GM18502 (cell line): ENCODE results near the gene COL23A1.

Experiments
- ATAC-seq: cut with Tn5 transposase; IDR thresholded peaks from one replicate; pipeline ENCODE4 v1.9.1; 2021; ENCODE audit warnings: mild to moderate bottlenecking; ENCODE audit not compliant: unreplicated experiment, poor library complexity

The COL23A1 gene

DNA sequence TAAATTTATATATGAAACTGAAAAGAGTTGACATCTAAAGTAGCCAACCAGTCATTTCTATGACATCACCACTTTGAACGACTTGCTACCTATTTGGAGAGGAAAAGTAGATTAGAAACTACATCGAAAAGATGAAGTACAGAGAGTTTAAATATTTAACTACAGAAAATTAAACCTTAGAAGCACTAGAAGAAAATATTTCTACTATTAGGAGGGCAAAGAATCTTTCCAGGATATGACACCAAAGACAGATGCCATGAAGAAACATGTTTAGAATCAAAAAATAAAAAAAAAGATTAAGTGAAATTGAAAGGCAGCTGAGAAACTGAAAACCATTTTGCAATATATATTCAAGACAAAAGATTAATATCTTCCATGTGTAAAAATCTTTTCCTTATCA is 144.7 kb downstream of the COL23A1 start:
- ATAC-seq = no peak

DNA sequence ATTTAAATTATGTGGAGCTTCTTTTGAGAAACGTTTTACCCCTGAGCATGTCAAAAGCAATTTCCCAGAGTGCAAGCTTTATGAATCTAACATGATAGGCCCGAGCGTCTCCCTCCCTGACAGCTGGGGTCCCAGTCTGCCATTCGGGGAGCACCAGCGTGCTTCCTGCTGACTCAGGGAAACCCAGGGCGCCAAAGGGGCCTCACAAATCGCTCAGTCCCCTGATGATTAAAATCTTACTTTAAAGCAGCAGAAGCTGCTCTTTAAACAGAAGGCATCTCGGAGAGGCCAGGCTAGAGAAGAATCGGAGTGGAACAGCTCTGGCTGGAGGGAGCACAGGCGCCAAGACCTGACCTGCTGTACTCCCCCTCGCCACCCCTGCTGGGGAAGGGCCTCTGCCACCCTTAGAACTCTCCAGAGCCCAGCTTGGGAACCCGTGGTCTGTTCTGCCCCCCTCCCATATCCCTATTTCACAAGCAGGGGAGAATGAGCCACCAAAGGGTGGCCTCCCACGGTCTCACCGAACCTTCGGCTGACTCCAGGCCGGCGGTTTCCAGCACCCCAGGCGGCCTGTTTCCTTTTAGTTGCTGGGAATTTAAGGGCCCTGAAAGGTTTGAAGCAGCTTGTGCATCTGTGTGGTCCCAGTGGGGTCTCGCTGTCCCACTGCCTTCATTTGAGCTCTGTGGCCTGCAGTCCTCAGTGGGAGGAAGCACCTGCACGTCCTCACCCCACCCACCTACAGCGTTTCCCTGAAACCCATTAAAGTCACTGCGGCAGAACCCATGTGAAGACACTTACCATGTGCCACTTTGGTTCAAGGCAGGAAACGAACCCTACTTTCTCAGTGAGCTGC is 147.6 kb downstream of the COL23A1 start:
- ATAC-seq = no peak

DNA sequence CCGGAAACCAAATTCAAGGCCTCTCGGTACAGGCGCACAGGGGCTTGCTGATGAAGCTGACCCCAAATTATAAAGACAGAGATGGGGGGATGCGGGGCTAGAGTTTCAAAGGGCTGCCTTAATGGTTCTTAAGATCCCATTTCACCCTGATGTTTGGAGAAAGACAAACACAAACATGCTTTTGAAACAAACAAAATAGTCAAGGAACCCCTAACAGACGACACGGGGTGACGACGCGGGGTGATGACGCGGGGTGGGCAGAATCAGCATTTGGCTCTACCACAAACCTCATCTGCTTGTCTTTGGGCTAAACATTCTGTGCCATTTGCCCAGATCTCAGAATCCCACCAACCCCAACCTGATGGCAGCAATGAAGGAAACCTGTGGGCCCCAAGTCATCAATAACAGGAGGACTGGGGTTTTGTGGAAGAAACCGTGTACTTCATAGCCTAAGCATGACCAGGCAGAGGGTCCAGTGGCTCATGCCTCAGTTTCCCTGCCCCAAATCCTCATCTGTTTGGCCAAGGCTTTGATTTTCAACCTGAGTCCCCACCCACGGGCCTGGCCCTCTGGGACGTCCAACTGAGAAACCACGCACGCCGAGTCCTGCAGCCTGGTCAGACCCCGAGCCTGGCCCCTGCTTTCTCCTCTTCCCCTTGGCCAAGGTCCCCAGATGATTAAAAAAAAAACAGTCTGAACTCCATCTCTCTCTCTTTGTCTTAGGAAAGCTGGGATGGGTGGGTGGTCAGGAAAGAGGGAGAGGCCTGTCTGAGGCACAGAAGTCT is 148.5 kb downstream of the COL23A1 start:
- ATAC-seq = no peak

DNA sequence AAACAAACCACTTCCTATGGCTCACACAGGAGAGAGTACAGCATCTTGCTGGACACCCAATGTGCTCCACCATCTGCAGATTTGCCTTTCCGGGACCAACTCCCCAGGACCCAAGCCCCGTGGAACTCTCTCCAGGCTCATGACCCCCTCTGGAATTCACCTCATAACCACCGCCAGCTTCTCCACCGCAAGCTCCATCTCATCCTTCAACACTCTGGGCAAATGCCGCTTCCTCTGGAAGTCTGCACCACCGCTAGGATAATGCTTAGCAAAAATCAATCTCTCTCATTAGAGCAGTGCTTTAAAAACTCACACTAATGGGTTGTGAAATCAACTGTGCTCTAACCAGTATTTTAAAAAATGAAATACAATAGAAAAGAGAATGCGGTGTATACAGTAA is 150.0 kb downstream of the COL23A1 start:
- ATAC-seq = no peak

DNA sequence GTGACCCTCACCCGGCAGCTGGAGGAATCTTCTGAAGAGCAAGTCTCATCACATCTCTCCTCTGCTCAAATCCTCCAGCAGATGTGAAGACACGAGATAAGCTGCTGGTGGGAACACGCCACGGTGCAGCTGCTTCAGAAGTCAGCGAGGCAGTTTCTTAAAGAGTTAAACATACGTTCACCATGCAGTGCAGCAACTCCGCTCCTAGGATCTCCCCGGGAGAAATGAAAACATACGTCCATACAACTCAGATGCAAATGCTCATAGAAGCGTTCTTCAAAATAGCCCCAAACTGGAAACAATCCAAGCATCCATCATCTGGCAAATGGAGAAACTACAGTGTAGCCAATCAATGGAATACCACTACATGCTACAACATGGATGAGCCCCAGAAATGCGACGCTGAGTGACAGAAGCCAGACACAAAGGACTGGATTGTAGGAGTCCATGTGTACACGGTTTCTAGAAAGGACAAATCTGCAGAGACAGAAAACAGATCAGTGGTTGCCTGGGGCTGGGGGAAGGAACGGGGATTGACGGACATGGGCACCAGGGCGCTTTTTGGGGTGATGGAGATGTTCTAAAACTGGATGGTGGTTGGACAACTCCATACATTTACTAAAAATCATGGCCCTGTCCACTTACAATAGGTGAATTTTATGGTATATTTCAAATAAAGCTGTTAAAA is 150.6 kb downstream of the COL23A1 start:
- ATAC-seq = no peak

DNA sequence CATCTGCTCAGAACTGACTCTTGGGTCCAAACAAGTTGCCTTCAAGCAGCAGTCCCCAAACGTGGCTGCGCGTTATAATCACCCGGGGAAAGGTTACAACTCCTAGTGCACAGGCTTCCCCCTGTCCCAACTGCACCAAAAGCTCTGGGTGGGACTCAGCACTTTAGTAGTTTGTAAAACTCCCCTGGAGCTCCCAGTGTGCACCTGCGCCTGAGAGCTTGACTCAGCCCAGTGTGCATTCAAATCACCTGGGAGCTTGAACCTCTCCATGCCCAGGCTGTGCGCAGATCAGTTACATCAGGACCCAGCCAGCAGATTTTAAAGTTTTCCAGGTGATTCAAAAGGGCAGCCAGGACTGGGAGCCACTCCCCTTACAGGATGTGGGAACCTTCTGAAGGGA is 151.4 kb downstream of the COL23A1 start:
- ATAC-seq = no peak

DNA sequence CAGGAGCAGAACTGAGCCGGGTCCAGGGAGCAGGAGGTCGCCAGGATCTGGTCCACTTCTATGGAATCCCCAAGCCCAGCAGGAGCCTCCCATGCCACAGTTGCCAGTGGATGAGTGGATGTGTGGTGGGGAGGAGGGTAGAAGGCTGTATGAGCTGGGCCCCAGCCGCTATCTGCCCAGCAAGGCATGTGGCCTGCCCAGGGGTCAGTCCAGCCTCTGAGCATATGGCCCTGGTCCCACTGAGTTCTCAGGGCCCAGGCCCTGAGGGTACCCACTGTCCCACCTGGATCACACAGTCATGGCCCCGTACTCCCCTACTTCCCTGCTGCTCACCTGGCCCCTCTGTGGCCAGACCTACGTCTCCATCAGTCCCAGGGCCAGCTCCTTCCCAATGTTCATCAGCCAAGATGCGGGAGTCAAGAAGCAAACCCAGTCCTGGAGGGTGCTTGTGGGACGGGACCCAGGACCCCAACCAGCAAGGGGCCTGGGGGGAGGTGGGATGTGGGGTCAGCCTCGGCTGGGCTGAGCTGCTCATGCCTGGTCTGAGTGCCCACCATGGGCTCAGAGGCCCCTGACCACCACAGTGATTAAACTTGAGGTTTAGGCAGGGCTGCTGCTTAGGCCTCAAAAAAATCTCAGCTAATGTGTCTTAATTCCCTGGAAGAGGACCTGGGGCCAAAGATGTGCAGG is 152.7 kb downstream of the COL23A1 start:
- ATAC-seq = no peak

DNA sequence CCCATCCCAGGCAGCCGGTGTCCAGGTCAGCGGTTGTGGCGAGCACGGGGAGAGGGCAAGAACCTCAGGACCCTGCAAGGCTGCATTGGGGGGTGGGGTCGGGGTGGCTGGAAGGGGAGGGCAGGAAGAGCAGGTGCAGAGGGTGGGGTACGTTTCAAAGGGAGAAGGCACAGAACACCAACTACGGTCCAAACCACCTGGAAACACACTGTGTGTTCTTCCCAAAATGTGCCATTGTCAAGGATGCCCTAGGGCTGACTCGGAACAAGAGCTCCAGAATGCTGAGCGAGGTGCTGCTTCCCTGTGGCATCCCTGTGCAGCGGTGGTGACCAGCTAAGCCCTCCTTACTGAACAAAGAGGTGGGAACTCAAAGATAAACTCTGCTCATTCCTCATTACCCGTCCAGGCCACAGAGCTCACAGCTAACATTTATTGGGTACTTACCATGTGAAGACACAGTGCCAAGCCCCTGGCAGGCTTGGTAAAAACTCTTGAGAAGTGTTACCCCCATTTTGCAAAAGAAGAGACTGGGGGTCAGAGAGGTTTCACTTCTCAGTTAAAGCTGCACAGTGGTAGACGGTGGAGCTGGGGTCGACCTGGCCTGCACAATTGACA is 153.8 kb downstream of the COL23A1 start:
- no peak for ATAC-seq

DNA sequence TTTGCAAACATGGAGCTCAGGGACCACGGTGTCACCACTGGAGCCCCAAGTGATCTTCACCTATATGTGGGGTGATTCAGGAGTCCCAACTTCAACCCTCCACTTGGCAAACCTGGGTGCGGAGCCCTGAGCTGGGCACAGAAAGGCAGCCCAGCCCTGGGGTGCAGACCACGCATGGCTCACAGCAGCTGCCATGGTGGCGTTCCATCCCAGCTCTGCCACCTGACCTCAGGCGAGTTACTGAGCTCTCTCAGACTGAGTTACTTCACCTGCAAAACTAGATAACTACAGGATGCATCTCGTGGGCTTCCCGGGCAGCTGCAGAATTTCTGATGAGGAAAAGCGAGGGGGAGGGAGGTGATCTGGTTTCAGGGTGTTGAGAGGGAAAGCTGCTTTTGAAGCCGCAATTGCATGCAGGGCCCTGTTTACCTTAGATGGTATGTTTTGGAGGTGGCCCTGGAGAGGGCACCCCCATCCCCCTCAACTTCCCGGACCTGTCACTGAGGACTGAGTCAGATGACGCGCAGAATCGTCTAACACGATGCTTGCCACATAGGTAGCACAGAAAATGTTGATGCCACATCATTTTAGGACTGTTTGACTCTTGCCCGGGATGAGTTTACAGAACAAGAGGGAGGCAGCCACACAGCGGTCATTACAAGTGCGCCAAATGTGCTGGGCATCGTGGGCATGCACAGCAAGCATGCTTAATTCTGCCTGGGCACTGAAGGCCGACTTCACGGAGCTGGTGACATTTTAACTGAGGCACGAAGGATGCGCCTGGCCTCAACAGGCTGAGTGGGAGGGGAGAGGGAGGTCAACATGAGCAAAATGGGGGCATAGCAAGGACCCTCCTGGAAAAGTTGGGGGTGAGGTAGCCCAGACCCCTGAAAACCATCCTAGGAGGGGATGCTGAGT is 154.6 kb downstream of the COL23A1 start:
- no peak for ATAC-seq

DNA sequence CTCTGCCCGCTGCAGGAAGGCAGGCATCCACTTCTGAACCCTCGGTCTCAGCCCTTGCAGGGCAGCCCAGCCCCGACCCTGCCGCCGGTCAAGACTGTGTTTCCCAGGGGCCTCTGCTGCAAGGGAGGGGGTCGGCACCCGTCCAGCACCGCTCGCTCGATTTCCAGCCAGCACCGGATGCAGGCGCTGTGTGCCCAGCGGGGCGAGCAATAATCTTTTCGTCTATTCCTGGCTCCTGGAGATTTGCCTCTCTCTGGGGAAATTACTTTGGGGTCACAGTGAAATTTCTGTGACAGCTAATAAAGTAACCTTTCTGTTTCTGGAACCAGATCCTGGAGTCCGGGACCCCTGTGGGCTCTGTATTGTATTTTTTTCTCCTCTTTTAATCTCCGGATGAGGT is 155.3 kb downstream of the COL23A1 start:
- no peak for ATAC-seq

DNA sequence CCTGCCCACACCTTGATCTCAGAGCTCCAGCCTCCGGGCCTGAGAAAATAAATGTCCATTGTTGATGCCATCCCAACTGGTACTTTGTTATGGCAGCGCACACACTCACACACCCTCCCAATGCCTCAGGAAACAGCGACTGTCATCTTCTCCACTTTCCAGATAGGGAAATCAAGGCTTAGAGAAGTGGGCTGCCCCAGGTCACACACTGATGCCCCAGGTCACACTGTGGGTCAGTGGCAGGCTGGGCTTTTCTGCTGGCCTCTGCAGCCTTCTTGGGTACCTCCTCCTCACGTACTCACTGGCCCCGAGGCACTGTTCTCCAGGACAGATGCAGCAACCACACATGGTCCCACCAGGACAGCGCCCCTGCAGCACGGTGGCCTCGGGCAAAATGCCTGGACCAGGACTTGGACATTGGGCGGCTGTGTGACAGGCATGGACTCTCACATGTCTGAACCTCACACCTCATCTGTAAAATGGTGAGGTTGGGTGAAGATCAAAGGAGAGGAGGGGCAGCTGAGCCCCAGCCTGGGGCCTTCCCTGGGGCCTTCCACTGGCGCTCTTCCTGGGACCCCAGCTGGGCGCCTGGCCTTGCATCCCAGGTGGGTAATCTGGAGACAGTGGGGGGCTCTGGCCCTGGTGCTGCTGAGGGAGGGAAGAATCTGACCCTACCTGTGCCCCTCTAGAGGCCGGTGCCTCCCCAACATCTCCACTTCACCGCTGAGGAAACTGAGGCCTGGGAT is 156.0 kb downstream of the COL23A1 start:
- no peak for ATAC-seq

DNA sequence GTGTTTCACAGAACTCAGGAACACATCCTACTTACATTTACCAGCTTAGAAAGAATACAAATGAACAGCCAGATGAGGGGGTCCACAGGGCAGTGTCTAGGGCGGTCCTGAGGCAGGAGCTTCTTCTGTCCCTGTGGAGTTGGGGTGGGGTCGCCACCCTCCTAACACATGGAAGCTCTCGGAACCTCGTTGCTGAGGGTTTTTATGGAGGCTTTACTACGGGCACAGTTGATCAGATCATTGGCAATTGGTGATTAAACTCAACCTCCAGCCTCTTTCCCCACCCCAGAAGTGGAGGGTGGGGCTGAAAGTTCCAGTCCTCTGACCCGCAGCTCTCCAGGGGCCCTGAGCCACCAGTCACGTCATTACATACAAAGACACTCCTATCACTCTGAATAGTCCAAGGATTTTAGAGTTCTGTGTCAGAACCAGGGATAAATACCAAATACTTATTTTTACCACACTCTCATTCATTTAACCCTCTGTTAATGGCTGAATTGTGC is 156.9 kb downstream of the COL23A1 start:
- ATAC-seq = no peak

DNA sequence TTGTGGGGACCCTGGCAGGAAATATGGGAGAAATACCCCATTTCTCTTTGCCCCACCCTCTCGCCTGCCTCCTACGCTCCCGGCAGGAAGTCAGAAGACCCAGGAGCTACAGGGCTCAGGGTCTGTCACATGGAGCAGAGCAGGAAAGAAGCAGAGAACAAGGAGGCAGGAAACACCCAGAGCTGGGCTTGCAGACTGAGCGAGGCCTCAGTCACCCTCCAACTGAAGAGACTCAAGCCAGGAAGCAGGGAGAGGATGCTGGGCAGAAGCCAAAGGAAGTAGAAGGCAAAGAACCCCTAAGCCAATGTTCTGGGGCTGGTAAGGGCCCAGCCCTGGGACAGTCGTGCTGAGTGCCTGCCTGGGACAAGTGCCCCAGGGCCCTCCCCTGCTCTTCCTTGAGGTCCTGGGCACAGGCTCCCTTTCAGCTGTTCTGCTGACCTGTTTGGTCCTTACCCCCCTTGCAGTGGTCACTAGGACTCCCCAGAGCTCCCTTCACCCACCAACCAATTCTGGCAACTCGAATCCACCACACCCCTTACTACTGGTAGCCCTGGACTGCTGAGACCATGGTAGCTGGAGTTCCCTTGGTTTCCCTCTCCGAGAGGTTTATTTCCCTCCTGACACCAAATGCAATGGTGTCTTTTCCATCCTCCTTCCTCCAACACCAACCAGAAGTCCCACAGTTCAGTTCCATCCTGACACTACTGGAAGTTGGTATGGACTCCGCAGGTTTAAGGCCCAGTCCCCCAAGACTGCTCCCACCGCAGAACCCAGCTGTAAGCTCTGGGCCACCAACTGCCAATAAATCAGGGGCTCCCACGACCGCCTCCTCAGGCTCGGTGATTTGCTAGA is 157.5 kb downstream of the COL23A1 start:
- ATAC-seq = no peak

DNA sequence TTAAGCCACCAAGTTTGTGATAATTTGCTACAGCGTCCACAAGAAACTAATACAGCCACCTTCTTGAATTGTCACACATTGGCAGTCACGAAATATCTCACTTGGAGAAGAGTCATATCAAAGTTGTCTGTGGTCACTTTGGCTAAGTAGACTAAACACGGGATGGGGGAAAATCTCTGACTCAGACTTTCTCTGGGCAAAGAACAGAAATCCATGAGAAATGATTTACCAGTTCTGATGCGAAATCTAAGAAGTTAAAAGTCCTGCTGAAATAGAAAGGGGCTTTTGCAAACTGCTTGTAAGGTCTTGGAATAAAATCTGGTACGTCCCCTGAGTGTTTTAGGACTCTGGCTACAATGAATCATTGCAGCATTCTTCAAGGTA is 158.4 kb downstream of the COL23A1 start:
- no peak for ATAC-seq

DNA sequence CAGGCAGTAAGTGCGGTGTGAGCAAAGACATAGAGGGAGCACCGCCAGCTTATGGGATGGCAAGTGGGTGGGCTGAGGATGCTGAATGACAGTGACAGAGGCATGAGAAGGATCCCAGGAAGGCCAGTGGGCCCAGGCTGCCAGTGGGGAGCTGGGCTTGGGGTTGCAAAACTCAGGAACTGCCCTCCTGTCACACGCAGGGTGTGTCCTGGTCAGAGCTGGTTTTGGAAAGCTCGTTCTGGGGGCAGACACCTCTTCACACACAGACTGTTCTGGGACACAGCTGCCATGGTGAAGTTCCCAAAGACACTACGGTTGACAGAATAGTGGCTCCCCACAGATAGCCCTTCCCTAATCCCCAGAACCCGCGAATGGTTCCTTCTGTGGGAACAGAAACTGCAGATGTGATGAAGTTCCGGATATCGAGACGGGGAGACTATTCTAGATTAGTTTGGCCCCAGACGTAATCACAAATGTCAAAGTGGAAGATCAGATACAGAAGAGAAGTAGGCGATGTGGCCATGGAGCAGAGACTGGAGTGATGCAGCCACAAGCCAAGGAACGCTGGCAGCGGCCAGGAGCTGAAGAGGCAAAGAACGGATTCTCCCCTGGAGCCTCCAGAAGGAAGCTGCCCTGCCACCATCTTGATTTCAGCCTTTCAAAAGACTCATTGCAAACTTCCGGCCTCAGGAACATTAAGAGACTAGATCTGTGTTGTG is 159.0 kb downstream of the COL23A1 start:
- ATAC-seq = no peak

DNA sequence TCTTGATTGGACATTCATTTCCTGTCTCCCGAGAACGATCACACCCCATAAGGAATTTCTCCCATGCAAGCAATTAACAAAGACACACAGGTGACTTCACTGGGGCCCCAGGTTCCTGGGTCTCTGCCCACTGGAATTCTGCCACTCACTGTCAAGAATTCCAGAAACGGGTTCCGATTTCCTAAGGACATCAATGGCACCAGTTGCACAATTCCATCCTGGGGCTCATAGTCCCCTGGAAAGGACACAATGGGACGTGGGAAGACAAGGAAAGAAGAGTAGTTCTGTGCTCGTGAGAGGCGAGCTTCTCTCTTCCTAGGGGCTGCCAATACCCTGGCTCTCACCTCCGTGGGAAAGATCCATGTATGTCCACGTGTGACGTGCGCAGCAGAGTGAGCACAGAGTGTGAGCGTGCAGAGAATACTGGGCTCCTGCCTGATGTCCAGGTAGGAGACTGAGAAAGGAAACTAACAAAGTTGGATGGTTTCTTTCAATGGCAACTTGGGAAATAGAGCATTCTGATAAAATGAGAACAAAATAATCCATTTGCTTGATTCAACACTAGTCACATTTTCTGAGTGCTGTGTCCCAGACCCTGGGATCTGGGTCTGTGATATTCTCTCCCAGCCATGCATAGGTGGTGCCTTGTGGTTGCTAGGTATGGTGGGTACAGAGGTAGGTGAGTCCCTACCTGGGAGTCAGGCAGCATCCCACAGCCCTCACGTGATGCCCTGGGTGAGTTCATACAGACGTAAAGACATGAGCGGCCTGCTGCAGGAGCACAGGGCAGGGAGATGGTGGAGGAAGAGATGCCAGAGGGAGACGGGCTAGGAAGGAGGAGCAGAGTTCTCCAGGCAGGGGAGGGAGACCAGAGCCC is 159.8 kb downstream of the COL23A1 start:
- ATAC-seq = no peak
